OCI-M2 (cell line): ENCODE measurements around the gene AP1M2.

Experiments
- DNase-seq: peaks from one replicate; lab custom pipeline; 2025; ENCODE audit not compliant: unreplicated experiment; lab: John Stamatoyannopoulos, UW

AP1M2 gene

GRCh38 chr19:10587022-10587838, at the start of gene AP1M2:
AP1M2 (minus strand) TSS chr19:10587312; CDS start chr19:10587231, 81 bp downstream.
- DNase-seq = no peak

- DNase-seq = no peak
Observed at GRCh38 chr19:10636304-10636972, 49.3 kb upstream of the AP1M2 start.

- no peak for DNase-seq
Observed at GRCh38 chr19:10634963-10635362, 47.9 kb upstream of the AP1M2 start.

- no peak for DNase-seq
Observed at GRCh38 chr19:10634430-10634829, 47.3 kb upstream of the AP1M2 start.

- no peak for DNase-seq
Observed at GRCh38 chr19:10631874-10632273, 44.8 kb upstream of the AP1M2 start.

GRCh38 chr19:10625762-10626138, 38.6 kb upstream of the AP1M2 start:
- no peak for DNase-seq

GRCh38 chr19:10625003-10625761, 38.1 kb upstream of the AP1M2 start, which contains the start of gene SLC44A2:
SLC44A2 (plus strand) TSS chr19:10625553; CDS start chr19:10625634, 81 bp downstream.
- DNase-seq = no peak

GRCh38 chr19:10624585-10624984, 37.5 kb upstream of the AP1M2 start:
- DNase-seq = no peak

- no peak for DNase-seq
Observed at GRCh38 chr19:10621966-10622365, 34.9 kb upstream of the AP1M2 start.

GRCh38 chr19:10620786-10621185, 33.7 kb upstream of the AP1M2 start:
- DNase-seq = no peak

- no peak for DNase-seq
Observed at GRCh38 chr19:10618846-10619245, 31.7 kb upstream of the AP1M2 start.

GRCh38 chr19:10617409-10618121, 30.5 kb upstream of the AP1M2 start:
- no peak for DNase-seq

GRCh38 chr19:10615429-10616023, 28.4 kb upstream of the AP1M2 start:
- DNase-seq = no peak

GRCh38 chr19:10612499-10613119, 25.5 kb upstream of the AP1M2 start:
- no peak for DNase-seq

- DNase-seq = no peak
Observed at GRCh38 chr19:10611907-10612306, 24.8 kb upstream of the AP1M2 start.

GRCh38 chr19:10604460-10604980, 17.4 kb upstream of the AP1M2 start:
- DNase-seq = no peak

- no peak for DNase-seq
Observed at GRCh38 chr19:10603873-10604459, 16.9 kb upstream of the AP1M2 start.

- DNase-seq = peak; percentile 96
Observed at GRCh38 chr19:10603084-10603872, 16.2 kb upstream of the AP1M2 start.
